HuH-7 (cell line): Measurements from ENCODE around the gene BCL2L15.
"Not testable (repeated sequence)": the region's sequence is repeated elsewhere in the genome, so short reads cannot be mapped to it uniquely, and the experiment has no call there.

Experiments used
- DNase-seq: peaks from one replicate; pipeline ENCODE4 v3.0.0; 2011; ENCODE audit warnings: low spot score

Gene BCL2L15

DNA sequence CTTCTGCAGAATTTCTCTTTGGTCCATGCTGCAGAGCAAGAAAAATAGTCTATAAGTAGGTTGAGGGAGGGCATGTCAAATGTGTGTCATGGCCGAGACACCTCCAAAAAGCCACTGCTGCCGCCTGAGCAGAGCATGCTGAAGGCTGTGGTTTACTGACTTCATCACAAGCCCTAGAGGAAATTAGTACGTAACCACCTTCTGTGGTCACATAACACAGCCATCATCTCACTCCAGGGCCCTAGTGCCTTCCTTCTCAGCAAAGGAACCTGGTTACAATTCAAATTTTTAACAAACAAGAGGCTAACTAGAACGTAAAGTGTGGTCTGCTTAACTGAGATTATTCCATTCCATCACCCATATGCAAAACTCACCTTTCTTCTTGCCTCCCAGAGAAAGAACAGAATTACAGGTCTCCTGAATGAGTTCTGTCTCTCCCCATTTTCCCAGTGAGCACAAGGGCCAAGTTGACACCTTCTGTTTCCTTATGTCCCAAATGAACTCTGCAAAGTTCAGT lies 15.7 kb downstream of the BCL2L15 start, which contains the start of gene PTPN22:
Gene PTPN22, minus strand, starts transcription at position 116 of the 517 bp plus-strand sequence.
- DNase-seq = no peak

DNA sequence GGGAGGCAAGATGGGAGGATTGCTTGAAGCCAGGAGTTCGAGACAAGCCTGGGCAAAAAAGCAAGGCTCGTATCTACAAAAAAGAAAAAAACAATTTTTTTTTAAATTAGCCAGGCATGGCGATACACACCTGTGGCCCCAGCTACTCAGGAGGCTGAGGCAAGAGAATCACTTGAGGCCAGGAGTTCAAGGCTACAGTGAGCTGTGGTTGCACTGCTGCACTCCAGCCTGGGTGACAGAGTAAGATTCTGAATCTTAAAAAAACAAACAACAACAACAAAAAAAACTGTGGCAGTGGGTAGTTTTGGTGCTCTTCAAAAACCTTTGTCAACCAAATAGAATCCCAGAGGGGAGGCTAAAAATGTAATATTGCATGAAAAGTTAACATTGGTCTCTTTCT lies 16.6 kb downstream of the BCL2L15 start:
- no peak for DNase-seq

GRCh38 chr1:113868387-113869083 lies 18.8 kb downstream of the BCL2L15 start:
- no peak for DNase-seq

DNA sequence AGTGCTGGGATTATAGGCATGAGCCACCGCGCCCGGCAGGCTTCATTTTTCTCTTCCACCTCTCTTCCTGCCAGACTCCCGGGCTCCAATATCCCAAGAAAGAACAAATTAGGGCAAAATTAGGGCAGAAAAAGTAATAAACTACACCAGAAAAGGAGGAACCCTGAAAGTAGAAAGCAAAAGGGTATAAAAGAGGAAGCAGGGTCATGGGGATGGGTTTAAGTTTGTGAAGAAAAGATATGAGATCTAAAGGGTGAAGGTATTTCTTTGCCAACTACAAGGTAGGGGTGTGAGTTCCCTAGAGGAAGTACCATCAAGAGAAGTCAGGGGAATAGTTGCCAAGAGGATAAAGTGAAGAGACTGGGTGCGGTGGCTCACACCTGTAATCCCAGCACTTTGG lies 25.7 kb downstream of the BCL2L15 start:
- DNase-seq = no peak

- no peak for DNase-seq
These were observed 26.5 kb downstream of the BCL2L15 start for GRCh38 chr1:113860891-113861290.

DNA sequence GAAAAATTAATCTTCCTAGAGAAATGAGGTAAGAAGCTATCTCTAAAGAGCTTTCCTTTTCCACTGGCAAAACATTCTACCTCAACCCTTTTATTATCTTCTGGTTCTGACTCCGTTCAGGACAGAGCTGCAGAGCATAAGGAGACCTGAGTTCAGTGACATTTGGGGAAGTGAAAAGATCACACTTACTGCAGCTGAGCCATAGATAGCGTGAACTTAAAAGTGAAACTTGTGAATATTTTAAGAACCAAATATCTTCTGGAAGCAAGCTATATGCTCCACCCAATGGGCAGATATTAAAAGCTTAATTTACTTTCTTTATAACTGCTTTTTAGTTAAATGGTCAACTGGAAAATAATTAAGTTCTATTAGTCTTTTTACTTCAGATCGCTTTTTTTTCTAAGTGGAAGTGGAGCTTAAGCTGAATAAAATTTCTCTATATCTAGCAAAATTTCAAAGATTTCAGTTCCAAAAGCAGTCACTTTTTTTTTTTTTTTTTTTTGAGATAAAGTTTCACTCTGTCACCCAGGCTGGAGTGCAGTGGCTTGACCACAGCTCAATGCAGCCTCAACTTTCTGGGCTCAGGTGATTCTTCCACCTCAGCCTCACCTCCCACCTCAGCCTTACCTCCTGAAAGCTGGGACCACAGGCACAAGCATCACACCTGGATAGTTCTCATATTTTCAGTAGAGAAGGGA lies 27.8 kb downstream of the BCL2L15 start:
- no peak for DNase-seq

DNA sequence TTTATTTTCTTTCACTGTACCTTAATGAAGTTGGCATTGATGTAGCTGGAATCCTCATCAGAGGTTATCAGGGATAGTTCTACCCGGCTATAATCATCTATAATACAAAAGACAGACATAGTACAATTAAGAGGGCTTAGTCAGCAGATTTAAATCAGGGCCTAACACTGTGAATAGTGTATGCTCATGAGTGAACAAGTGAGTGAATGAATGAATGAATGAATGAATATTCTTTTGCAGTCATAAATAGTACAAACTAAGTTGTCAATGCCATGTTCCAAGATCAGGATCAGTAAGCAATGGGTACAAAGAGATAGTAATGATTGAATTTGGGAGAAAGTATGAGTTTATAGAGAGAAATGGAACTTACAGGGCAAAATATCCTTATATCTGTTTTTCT lies 28.4 kb downstream of the BCL2L15 start:
- no peak for DNase-seq

DNA sequence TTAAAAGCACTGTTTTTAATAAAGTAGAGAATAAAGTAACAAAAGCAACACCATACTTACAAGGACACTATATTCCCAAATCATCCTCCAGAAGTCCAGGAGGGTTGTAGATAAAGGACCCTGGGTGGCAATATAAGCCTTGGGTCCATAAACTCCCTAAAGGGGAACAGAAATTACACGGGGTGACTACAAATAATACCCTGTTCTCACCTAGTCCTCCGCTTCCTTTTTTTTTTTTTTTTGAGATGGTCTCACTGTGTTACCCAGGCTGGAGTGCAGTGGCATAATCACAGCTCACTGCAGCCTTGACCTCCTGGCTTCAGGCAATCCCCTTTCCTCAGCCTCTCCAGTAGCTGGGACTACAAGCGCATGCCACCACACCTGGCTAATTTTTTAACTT lies 29.0 kb downstream of the BCL2L15 start:
- no peak for DNase-seq

DNA sequence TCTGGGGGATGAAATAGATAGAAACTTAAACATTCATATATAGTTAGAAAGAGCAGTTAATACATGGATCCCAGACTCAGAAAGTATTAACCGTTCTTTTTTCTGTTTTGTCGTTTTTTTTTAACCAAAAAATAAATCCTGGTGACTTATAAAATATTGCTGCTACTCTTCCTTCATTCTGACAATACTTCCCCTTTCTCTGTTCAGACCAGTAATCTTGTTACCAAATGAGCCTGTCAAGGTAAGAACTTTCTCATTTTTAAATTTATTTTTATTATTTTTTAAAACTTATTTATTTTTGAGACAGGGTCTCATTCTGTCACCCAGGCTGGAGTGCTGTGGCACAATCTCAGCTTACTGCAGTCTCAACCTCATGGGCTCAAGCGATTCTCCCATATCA lies 29.6 kb downstream of the BCL2L15 start:
- no peak for DNase-seq

GRCh38 chr1:113856401-113856790 lies 31.0 kb downstream of the BCL2L15 start:
- DNase-seq = no peak

DNA sequence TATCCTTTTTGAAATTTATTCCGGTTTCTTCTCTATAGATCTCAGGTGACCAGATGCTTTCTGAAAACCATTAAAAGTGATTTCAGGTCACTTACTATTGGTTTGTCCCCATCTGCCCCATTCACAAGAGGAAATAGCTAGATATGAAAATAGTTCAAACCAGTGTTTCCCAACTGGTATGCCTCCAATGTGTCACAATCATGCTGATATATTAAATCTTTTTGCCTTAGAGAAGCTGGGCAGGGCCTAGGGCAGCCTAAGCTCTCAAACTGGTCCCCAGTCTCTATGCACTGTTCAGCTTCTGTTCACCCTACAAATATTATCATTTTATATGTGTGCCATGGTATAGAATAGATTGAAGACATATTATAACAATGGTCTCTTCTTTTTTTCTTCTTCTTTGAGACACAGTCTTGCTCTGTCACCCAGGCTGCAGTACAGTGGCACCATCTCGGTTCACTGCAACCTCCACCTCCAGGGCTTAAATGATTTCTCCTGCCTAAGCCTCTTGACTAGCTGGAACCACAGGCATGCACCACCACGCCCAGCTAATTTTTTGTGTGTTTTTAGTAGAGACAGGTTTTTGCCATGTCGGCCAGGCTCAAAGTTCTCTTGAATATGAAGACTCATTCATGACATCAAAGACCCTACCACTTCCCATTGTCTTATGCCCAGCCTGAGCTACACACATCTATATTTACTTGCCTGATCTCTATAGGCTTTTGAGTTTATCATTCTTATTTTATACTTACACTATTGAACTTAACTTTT lies 31.6 kb downstream of the BCL2L15 start:
- DNase-seq = no peak

GRCh38 chr1:113854234-113854633 lies 33.1 kb downstream of the BCL2L15 start:
- DNase-seq = no peak

DNA sequence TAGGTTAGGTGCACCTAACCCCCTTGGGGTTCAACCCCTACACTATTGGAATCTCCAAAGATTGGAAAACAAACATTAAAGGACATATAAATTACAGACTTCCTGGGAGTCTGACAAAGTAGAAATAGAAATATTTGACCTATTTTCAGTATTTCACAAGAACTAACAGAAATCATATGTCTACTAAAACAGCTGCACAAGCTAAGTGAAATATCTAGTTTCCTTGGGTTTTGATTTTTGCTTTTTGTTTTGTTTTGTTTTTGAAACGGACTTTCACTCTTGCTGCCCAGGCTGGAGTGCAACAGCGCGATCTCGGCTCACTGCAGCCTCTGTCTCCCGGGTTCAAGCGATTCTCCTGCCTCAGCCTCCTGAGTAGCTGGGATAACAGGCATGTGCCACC lies 34.7 kb downstream of the BCL2L15 start:
- not testable (repeated sequence) for DNase-seq

GRCh38 chr1:113850127-113850796 lies 37.1 kb downstream of the BCL2L15 start:
- DNase-seq = no peak

DNA sequence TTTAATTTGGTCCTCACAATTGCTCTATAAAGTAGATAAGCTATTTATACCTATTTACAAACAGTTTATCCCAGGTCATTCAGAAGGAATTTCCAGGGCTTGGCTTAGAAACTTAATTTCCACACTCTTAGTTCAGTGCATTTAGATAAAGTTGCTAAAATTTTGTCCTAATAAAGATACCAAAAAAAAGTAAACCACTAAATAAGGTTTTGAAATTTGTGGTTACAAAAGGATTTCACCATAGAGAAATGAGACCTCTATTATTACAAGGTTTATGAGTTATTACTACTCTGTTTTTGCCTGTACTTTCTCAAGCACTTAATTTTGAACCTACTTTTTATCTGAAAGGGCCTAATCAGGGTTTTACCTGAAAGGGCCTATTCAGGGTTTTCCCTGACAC lies 38.3 kb downstream of the BCL2L15 start:
- DNase-seq = no peak

GRCh38 chr1:113846391-113847035 lies 40.9 kb downstream of the BCL2L15 start:
- DNase-seq = no peak

GRCh38 chr1:113836534-113836933 lies 50.8 kb downstream of the BCL2L15 start:
- DNase-seq = no peak

GRCh38 chr1:113835686-113836290 lies 51.6 kb downstream of the BCL2L15 start:
- peak; percentile 5 for DNase-seq

GRCh38 chr1:113834716-113835115 lies 52.7 kb downstream of the BCL2L15 start:
- no peak for DNase-seq
